Fibroblast of upper back skin (primary cell): ENCODE results near the gene RAB20.
"Not testable (repeated sequence)": the region's sequence is repeated elsewhere in the genome, so short reads cannot be mapped to it uniquely, and the experiment has no call there.

Source experiments
- DNase-seq: peaks from one replicate; pipeline ENCODE4 v3.0.0-alpha.2; 2013

The RAB20 gene

DNA sequence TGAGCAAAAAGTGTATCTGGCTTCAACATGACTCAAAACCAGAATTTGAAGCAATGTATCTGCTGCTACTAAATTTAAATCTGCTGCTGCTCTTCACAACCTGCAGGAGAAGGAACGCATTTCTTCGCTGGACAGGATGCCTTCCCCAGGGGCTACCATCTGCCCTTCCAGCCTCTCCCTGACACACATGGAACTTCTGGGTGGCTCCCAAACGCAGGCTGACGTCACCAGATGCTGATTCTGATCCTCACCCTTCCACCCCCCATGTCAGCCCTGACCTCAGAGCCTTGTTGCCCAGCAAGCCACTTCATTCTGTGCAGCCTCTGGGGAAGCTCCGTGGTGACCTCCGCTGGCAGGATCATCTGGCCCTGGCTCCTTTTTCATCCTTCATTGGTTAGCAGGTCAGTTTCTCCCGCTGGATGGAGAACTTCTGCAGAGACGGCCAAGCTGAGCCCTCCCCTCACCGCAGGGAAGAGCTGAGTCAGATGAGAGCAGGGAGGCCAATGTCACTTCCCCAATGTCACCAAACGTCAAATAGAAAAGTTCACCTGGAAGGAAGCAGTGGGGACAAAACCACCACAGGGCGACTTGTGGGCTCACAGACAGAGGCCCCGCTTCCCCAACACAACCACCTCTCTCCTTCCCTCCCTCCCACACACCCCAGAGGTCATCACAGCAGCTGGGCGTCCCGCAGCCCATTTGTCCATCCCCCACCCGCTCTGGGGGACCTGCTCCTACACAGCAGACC lies 14.0 kb upstream of the RAB20 start:
- no peak for DNase-seq

DNA sequence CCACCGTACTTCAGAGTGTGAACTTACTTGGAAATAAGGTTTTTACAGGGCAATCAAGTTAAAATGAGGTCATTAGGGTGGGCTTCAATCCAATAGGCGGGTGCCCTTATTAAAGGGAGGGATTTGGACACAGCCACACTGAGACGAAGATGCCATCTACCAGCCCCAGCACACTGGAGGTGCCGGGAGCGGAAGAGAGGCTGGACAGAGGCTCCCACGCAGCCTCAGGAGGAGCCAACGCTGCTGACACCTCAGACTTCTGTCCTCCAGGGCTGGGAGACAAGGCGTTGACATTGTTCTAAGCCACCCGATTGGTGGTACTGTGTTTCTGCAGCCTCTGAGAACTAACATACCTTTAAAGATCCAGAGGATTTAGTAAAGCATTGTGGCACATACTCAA lies 12.6 kb upstream of the RAB20 start:
- DNase-seq, result no peak

DNA sequence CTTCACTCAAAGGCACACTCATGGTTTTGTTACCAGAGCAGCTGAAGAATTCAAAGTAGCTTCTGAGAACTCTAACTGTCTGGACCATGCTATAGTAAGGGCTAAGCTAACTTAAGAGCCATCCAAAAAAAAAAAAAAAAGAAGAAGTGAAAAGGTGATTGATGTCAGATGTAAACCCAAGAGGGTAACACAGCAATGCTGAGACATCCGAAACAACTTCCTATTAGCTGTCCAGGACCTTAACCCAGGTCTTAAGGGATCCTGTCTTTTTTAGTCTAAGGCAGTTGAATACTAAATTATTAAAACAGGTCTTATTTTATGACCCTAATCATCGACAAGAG lies 11.2 kb upstream of the RAB20 start:
- no peak for DNase-seq

DNA sequence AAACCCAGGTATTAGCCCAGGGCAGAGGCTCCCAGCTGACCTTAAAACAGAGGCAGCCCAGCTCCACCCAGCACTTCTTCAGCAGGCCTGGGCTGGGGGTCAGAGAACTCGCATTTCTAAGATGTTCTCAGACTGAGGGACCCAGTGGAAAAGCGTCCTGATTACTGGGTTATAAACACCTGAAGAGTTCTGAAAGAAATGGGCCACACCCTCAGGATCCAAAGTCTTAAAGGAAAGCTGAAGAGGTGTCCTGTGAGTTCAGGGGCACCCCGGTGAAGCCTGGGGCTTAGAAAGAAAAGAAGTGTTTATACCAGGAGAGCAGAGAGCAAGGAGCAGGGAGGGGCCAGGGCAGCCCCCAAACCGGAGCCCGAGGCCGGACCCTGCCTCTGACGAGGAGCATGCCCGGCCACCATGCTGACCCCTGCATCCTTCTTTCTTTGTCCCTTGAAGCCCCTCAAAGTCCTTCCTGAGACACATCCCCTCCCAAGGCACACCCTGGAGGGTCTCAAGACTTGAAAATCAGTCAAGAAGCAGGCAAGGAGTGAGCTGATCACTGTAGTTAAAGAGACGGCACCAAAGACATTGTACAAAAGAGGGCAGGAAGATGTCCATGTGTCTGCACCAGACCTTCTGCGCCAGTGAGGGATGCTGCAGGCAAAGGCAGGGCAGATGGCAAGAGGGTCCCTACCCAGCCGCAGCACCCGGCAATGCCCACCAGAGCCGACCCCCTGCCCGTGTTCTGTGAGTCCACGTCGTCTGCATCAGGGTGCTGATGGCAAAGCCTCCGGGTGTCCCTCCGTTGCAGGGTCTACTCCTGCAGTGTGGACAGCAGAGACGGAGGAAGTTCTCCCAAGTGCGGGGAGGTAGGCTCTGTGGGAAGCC lies 10.6 kb upstream of the RAB20 start:
- DNase-seq, result no peak

DNA sequence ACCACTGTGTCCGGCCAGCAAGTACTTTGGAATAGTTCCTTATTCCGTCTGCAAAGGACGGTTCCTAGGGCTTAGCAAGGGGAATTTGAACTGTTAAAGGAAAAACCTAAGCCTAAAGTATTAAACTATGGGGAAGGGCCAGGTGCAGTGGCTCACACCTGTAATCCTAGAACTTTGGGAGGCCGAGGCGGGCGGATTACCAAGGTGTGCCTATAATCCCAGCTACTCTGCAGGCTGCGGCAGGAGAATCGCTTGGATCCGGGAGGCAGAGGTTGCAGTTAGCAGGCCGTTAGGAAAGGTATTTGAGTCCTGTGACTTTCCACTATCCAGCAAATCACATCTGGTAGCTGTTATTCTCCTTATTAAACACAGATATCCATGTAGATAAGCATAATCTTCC lies 9.4 kb upstream of the RAB20 start:
- DNase-seq, result no peak

DNA sequence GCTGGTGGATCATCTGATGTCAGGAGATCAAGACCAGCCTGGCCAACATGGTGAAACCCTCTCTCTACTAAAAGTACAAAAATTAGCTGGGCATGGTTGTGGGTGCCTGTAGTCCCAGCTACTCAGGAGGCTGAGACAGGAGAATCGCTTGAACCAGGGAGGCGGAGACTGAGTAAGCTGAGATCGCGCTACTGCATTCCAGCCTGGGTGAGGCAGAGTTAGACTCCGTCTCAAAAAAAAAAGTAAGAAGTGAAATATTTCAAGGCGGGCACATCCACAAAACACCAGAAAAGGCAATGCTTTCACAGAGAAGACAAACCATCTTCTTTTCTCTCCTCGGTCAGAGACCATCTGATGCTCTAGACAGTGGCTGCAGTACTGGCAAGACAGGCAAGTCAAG lies 8.4 kb upstream of the RAB20 start:
- not testable (repeated sequence) for DNase-seq

DNA sequence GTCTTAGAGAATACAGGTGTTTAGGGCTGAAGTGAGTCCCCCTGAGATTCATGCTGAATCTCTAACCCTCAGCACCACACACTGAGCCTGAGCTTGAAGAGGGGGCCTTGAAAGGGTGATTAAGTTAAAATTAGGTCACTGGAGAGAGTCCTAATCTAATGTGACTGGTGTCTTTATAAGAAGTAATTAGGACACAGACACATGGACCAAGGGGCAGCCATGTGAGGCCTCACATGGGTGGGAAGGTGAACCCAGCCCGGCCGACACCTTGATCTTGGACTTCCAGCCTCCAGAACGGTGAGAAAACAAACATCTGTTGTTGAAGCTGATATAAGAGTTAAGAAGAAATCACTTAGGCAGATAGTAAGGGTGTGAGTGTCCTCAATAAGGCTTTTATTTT lies 7.1 kb upstream of the RAB20 start:
- DNase-seq, result no peak

DNA sequence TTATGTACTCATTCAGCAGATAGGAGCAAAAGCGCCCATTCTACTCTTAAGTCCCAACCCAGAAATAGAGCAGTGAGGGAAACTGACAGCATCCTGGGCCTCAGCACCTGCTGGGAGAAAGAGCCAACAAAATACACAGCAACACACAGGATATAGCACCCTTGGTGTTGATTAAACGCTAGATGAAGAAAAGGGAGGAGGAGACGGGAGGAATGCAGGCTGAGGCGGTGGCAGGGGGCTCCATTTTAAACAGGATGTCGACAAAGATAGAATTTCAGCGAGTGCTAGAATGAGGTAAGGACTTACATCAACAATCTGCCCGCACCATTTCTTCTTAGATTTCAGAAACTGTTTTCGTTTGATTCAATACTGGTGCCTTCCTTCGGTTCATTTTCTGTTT lies 4.6 kb upstream of the RAB20 start:
- no peak for DNase-seq

DNA sequence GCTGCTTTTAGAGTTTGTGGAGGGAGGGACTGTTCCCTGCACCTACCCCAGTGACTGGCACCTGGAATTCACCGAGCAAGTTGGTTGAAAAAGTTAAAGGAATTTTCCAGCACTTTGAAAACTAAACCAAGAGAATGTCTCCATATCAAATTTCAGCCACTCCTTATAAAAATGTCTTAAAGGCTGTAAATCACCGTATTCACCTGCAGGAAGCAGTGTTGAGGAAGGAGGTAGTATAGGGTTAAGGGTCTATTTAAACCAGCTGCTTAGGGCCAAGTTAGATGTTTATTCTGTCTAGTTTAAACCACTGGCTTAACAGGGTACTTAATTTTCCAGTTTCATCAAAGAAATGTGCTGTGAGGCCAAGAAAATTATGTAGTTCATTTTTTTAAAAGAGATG lies 3.8 kb upstream of the RAB20 start:
- no peak for DNase-seq

DNA sequence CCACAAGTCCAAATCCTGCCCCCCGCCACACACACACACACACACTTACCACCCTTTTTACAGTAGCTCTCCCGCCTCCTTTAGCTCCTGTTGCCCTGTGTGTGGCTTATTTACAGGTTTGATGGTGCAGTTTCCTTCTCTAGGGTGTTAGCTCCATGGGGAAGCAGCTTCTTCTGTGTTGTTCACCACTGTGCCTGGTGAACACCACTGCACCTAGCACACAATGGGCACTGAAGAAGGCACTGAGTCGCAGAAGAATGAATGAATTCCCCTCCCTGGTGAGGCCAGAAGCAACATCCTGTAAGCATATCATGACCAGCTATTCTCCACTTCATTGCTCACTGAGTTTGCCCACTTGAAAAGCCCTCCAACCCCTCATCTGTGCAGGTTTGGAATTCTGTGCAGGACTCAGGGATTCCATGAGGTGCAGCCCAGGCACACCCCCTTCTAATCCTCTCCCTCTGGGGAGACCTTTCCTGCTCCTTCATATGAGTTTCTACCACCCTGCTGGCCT lies 3.0 kb upstream of the RAB20 start:
- DNase-seq, result no peak

DNA sequence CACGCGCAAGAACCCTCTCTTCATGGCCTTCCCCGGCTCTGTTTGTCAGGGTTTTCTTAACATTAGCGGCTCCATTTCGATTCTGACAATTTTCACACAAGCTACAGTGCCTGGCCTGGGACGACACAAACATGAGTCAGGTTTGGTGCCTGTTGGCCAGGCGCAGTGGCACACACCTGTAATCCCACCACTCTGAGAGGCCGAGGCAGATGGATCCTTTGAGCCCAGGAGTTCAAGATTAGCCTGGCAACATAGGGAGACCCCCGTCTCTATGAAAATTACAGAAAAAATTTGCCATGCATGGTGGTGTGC lies 1.9 kb upstream of the RAB20 start:
- no peak for DNase-seq

DNA sequence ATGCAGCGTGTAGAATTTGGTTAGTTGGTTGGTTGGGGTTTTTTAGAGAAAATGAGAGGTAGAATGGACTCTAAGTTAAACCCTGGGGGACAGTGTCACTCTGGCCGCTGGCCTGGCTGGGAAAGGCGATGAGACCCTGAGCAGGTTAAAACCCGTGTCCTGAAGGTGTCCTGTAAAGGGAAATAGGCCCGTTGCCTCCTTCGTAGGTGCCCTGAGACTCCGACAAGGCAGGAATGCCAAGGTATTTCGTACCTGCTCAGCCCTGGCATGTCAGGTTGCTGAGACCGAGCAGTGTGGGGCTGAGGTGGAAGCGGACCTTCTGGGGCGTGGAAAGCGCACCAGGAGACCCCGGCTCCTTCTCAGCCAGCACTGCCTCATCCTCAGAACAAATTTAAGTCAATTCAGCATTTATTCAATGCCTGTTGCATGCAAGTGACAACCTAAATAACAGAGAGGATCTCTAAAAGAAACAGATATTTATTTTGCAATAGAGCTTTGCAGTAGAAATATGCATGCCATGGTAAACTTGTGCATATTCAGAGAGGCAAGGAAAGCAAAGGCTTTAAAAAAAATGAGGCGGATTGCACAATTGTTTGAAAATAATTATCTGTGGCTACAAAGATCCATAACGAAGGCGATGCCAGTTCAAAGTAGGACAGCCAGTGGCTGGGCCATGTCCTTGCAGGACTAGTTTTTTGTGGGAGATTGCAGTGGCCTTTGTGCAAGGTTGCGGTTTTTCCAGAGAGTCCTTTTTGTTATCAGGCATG lies 1.4 kb upstream of the RAB20 start:
- no peak for DNase-seq

DNA sequence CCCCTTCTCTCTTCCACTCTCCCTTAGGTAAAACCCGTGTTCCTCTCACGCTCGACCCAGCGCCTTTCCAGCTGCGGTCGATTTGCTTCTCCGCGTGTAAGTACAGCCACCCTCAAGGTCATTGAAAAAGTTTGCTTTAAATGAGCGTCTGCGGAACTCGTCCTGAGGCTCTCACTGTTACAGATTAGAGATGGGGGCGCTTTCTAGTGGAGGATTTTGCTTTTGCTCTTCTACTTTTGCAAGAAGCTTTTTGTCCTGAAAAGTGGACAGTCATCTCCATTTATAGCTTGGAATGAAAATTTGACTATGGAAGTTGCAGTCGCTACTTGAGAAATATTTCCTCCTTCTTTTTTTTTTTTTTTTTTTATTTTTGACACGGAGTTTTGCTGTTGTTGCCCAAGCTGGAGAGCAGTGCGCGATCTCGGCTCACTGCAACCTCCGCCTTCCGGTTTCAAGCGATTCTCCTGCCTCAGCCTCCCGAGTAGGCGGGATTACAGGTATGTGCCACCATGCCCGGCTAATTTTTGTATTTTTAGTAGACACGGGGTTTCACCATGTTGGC lies 595 bp upstream of the RAB20 start:
- DNase-seq, result no peak

DNA sequence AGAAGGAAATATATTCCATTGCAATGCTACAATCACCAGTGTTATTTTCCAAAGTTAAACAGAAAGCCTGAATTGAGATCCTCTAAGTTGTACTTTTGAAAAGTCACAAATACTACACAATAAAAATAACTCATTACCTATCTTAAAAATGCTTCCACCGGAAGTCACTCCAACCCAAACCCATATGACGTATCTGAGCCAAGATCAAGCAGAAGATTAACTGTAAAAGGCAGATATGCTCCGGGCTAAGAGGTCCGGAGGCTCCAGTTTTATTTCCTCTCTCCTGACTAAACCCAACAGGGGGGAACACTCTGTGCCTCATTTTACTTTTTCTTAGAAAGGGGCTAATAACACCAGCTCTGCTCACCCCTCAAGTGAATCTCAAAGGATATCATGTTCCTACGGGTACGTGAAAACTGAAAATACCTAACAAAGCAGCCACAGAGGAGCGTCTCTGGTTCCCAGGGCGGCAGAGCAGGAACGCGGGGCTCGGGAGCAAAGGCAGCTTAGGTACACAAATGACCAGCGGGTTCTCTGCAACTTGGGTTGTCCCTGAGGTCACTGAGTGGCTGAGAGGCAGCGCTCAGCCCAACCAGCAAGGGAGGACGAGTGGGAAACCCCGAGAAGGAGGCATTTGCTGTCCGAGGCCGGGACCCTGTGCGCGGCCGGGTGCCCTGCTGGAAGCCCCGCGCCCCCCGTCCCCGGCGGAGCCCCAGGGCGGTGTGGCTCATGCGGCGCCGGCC lies 750 bp downstream of the RAB20 start:
- no peak for DNase-seq

DNA sequence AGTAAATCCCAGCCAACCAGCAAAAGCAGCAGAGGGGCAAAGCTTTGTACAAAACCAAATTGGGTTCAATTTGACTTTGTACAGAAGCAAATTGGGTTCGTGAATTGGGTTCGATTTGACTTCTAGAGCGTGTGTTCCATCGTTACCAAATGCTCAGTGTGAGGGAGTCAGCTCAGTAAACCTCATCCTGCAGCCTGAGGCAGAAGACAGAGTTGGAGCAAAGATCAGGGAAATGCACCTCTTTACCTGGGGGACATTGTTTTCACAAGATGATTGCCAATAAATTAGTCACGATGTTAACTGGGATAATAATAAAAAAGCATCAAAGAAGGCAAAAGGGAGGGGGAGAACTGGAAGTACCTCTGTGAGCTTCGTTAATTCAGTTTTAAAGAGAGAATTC lies 1.5 kb downstream of the RAB20 start:
- DNase-seq, result no peak

DNA sequence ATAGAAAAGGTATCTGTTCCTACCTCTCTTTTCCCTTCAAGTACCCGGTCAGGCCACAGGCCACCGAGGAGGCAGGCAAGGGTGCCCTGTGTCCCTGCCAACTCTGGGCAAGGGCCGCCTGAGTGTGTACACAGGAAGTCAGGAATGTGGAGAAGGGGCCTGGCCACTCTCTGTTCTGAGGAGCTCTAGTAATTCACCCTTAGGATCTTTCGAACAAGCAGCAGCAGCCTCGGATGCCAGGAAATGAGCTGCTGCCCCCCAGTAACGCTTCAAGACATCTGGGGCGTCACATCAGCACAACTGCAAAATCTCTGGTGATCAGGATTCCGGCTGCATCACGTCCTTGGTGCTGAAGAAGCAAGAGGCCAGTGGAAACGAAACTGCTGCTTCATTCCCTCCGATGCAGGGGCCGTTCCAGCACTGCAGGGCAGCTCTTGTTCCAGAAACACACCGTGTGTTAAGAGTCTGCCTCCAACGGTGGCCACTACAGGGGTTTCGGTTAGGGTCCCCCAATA lies 2.0 kb downstream of the RAB20 start:
- no peak for DNase-seq

DNA sequence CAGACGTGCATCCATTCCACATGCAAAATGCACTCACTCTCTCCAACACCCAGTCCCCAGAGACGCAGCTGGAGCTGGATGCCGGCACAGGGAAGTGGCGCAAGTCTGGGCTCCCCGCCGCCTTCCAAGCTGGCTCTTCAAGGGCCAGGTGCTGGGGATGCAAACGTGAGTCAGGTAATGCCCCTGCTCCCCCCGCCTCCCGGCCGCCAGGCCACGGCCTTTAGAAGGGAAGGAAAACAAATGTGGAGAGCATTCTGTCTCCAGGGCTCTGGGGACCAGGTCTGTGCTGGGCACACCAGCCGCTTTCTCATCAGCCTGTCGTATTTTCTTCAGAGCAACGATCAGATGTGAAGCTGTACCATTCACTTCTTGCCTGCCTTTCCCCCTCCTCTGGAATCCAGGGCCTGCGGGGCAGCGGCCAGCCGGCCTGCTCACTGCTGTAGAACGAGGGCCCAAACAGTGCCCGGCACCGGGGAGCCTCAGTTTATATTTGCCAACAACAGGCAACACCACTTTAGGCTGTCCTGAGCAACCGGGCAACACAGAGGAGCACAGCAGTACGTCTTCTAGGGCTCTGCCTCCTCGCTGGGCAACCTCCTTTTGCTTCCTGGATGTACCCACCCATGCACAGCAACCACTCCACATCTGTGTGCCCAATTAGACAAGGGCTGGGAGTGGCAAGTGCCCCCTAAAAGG lies 3.8 kb downstream of the RAB20 start:
- no peak for DNase-seq

DNA sequence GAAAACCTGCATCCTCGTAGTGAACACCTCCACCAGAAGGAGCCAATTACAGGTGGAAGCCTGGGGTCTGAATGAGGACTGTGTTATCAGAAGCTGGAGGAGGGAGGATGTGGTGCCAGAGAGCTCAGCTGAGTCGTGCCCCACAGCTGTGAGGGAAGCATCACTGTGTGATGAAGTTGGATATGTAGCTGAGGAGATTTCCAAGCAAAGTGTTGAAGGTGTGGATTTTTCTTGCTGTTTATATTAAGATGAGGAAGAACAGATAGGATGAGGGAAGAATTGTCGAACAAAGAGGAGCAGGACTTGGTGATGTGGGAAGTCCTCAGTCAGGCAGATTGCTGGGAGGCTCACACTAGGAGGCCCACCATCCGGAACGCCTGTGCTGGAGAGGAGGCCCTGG lies 4.4 kb downstream of the RAB20 start:
- no peak for DNase-seq

DNA sequence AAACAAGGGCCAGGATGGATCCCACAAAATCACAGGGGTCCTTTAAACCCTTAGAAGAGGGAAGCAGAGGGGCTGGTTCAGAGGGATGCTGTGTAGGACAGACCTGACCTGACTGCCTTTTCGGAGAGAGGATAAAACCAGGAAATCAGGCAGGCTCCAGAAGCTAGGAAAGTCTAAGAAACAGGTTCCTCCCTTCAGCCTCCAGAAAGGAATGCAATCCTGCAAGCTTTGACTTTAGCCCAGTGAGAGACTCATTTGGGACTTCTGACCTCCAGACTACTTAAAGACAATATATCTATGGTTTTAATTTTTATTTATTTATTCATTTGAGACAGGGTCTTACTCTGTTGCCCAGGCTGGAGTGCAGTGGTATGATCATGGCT lies 5.3 kb downstream of the RAB20 start:
- no peak for DNase-seq

DNA sequence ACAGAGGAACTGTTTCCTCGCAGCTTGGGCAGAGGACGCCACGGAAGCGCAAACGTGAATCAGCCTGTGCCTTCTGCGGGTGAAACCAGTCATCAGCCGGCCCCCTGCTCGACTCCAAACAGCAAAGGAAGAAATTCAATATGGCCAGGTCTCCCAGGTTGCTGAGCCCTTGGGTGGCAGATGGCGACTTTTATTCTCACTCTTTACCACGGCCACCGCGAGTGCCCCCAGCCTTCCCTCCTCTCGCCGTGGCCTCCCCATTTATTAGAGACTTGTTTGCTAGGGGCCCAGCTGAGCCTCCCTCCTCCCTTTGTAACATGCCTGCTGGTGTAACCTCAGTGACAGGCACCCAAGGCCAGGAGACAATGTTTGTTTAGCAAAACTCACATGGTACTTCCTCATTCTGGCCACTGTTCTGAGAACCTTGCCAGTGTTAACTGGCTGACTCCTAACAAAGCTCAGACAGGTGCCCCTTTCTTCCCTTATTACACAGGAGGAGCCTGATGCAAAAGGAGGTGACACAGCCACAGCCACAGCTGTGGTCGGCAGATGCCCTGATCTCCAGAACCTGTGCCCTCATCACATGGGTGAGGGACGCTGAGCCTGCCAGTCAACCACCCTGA lies 5.8 kb downstream of the RAB20 start:
- no peak for DNase-seq

DNA sequence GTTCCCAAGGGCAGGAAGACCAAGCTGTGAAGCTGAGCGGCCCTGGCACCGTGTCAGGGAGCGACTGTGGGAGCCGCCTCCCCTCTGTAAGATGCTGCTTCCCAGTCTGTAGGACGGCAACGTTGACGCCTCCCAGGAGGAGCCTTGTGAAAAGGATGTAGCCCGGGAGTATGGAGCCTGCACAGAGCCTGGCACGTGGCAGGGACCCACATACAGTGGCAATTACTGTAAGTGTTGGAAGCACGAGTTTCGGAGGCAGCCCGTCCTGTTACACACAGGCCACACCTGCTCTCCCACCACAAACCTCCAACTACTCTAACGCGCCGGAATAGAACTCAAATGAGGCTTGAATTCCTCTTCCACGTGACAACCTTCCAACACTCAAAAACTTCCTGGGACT lies 6.6 kb downstream of the RAB20 start:
- DNase-seq, result no peak
